Sigmoid colon (tissue), 4 donors: ENCODE data around the gene KIF2A.

Source experiments
- POLR2A ChIP-seq, 2 donors: fragments of 450-650 bp; IDR thresholded peaks; one replicate each; pipeline ENCODE4 v1.6.1; 2016; ENCODE audit warnings: antibody characterized with exemption in 2 of 2, mild to moderate bottlenecking in 2 of 2, moderate library complexity in 2 of 2
- POLR2AphosphoS5 ChIP-seq, 4 donors: sonication (generic); formaldehyde crosslinking; IDR thresholded peaks; one replicate each; pipeline ENCODE4 v1.6.1; 2017; ENCODE audit warnings: antibody characterized with exemption in 4 of 4
- TF ChIP-seq, protein P1 (sequence below), 4 experiments: fragments of 450-650 bp in 3 of 4; fragments of 200-600 bp in 1 of 4; IDR thresholded peaks; one replicate each; pipeline ENCODE4 v1.5.1; 2016 to 2019; ENCODE audit warnings: antibody characterized with exemption in 4 of 4, mild to moderate bottlenecking in 3 of 4, moderate library complexity in 2 of 4

DNA sequence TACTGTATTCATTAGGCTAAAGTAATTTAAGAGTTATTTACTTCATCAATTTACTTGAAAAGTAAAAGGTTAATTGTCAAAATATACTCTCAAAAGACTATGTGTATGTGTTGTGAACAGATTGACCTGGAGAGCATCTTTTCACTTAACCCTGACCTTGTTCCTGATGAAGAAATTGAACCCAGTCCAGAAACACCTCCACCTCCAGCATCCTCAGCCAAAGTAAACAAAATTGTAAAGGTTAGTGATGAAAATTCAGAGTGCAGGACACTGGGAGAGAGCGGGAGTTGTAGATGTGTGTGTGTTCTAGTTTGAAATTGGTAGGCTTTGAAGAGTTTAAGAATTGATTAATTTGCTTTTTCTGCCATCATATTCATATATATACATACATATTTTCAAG is 41.9 kb downstream of the KIF2A start:
- TF ChIP-seq, protein P1, sequence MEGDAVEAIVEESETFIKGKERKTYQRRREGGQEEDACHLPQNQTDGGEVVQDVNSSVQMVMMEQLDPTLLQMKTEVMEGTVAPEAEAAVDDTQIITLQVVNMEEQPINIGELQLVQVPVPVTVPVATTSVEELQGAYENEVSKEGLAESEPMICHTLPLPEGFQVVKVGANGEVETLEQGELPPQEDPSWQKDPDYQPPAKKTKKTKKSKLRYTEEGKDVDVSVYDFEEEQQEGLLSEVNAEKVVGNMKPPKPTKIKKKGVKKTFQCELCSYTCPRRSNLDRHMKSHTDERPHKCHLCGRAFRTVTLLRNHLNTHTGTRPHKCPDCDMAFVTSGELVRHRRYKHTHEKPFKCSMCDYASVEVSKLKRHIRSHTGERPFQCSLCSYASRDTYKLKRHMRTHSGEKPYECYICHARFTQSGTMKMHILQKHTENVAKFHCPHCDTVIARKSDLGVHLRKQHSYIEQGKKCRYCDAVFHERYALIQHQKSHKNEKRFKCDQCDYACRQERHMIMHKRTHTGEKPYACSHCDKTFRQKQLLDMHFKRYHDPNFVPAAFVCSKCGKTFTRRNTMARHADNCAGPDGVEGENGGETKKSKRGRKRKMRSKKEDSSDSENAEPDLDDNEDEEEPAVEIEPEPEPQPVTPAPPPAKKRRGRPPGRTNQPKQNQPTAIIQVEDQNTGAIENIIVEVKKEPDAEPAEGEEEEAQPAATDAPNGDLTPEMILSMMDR (IDR thresholded peaks at IDR 0.05): no peak
- no peak for TF ChIP-seq POLR2AphosphoS5 (IDR thresholded peaks at IDR 0.05)
- TF ChIP-seq POLR2A (IDR thresholded peaks at IDR 0.05): no peak
